ENCODE measurements around the gene AGAP3.
"Not testable (repeated sequence)": the region's sequence is repeated elsewhere in the genome, so short reads cannot be mapped to it uniquely, and the experiment has no call there.

The AGAP3 gene

DNA sequence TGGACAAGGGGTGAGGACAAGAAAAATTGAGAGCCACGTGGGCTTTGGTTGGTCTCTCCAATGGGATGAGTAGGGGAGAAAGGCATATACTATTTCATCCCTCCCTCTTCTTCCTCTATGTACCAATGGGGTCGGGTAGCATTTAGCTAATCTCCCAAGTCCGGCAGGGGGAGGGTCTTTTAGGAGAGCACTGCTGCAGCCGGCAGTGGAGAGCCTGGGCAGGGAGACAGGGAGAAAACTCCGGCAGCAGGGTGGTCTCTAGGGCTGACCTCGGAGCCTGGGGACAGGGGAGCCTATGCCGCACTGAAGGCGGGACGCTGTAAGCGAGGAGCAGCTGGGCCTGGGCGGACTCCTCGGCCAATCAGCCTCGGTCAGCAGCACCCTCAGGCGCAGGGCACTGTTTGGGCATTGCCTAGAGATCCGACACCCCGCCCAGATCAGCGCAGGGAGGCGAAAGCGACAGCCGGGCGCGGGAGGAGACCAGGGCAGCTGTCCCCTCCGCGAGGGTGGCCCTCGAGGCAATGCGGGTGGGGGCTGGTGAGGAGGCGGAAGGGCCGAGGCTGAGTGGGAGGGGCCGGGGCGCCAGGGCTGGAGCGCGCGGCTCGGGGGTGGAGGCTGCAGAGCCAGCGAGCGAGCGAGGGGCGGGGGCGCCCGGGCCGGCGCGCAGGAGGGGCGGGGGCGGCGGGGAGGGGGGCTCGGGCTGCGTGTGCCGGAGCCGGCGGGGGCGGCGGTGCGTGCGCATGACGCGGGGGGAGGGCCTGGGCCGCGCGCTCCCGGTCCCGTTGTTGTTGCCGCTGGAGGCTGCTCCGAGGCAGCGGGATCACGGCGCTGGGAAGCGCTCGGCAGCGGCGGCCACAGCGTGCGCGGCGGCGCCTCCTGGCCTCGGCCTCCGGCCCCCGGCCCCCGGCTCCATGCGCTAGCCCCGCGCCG is at the start of gene AGAP3:
Gene AGAP3, plus strand, starts transcription at position 785 of the 930 bp plus-strand sequence. CDS start 267 bp downstream, outside the sequence.
- DNase-seq (ENCODE audit: low read depth in 2 of 2): peak; percentile 49 to 59

DNA sequence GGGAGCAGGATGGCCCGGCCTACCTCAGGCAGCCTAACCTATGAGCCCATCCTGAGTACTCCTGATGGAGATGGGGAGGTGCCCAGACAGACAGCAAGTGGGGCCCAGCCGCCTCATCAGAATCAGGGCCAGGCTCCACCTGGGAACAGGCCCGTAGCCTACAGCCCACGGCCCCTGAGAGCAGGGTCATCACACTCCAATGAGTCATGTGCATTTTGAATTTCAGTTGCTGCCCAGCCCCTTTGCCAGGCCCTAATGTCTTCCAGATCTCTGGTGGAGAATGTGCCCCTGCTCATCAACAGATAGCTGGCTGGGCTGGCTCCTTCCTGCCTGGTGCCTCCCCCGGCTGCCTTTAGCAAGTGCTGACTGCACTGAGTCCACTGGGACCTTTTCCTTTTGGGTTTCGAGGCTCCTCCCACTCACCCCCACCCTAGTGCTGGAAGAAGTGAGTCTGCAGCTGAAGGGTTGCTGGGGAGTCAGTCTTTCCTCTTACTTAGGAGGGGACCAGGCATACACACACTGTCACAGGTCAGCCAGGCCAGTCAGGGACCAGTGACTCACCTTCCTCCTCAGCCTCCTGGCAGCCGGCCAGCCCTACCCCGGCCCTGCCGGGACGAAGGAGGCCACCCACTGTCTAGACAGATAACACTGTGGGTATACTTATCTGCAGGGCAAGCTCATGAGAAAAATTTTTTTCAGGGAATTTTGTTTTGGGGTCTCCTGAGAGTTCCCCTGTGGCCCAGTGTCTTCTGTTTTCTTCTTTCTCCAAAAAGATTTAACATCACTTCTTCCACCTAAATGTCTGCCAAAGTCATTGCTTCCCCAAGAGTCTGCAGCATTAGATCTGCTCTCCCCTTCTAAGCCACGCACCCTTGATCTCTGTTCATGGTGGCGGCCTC is 47.1 kb upstream of the AGAP3 start:
- DNase-seq (ENCODE audit: low read depth in 2 of 2): peak; percentile 54 to 58

DNA sequence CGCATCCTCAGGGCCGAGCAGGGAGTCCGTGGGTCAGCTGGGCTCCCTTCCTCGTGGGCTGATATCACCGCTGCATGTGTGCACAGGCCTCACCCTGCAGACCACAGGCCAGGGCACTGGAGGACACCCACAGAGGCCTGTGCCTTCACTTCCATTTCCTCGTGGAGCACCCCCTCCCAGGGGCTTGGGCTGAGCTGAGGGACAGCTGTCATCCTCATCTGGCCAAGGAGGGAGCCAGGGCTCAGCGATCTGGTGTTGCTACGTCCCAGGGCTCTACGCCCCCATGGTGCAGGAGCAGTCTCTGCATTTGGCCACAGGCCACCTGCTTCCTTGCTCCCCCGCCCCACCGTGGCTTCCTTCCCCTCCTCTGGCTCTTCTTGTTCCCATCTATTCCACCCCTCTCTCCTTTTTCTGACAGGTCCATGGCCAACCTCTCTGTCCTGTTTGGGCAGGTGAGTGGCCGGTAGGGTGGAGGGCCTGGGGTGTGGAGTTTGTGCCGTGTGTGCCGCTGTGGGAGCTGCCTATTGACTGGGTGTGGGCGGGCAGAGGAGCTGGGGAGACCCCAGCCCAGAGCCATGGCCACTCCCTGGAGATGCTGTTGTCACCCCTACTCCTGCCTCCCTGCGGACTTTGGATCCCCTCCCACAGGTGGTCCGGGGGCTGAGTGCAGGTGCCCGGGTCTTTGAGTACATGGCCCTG is 46.3 kb upstream of the AGAP3 start:
- DNase-seq (ENCODE audit: low read depth in 2 of 2): no peak

DNA sequence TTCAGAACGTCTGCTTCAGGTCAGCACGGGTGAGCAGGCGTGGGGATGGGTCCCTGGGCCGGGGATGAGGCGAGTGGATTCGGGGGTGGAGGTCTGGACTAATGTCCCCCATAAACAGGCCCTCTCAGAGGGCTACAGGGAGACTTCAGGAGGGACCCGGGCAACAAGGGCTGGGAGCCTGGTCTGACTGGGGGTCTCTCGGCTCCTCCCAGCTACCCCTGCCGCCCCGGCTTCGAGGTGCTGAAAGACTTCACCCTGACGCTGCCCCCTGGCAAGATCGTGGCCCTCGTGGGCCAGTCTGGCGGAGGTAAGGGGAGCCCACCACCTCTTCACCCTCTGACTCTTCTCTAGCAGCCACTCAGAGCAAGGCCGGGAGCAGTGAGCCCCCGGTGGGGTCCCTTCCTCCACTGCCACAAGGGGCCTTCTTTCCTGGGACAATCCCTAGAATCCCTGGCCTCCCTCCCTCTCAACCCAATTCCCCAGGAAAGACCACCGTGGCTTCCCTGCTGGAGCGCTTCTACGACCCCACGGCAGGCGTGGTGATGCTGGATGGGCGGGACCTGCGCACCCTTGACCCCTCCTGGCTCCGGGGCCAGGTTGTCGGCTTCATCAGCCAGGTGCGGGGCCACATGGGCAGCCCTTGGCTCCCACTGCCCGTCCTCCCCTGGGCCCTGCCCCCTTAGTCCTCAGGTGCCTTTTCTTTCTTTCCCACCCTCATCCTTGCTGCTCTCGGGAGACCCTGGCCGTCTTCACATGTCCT is 45.5 kb upstream of the AGAP3 start:
- no peak for DNase-seq (ENCODE audit: low read depth in 2 of 2)

DNA sequence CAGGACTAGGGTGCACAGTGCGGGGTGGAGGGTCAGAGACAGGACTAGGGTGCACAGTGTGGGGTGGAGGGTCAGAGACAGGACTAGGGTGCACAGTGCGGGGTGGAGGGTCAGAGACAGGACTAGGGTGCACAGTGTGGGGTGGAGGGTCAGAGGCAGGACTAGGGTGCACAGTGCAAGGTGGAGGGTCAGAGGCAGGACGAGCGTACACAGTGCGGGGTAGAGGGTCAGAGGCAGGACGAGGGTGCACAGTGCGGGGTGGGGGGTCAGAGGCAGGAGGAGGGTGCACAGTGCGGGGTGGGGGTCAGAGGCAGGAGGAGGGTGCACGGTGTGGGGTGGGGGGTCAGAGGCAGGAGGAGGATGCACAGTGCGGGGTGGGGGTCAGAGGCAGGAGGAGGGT is 42.8 kb upstream of the AGAP3 start:
- DNase-seq (ENCODE audit: low read depth in 2 of 2): not testable (repeated sequence)

DNA sequence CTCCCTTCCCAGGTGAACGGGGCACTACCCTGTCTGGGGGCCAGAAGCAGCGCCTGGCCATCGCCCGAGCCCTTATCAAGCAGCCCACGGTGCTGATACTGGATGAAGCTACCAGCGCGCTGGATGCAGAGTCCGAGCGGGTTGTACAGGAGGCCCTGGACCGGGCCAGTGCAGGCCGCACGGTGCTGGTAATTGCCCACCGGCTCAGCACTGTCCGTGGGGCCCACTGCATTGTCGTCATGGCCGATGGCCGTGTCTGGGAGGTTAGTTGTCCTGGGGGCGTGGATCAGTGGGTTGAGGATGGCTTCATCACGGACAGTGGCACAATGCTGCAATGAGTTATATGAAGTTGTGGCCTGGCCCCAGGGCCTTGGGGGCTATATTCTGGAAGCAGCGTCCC is 42.3 kb upstream of the AGAP3 start:
- DNase-seq (ENCODE audit: low read depth in 2 of 2): no peak

DNA sequence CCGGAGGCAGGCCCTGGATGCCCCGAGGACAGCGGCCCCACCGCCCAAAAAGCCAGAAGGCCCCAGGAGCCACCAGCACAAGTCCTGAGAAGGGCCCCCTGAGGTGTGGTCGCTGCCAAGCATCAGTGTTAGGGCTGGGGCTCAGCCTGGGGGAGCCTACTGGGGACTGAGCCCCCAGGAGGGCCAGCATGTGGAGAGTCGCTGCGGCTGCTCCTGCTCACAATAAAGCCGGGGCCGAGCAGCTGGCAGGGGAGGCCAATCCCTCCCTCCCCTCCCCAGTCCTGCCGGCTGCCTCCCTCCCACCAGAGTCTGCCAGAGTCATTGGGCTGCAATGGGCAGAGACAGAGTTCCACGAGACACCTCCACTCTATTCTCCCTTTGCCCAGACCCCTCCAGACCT is 41.0 kb upstream of the AGAP3 start:
- DNase-seq (ENCODE audit: low read depth in 2 of 2): no peak

DNA sequence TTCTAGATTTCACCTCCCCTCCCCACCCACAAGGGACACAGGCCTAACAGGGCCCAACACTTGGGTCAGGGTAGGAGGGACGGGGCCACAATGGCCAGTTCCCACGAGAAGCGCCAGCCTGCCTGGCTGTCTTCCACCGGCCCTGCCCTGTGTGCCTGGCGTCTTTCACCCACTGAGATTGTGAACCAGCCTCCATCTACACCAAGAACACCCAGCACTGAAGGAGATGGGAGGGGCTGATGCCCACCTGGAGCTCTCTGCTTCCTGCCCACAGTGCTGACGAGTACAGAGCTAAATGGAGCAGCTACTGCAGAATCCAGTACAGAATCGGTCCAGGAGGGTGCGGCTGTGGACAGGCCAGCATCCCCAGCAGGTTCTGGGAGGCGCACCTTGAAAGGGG is 40.3 kb upstream of the AGAP3 start:
- DNase-seq (ENCODE audit: low read depth in 2 of 2): no peak

DNA sequence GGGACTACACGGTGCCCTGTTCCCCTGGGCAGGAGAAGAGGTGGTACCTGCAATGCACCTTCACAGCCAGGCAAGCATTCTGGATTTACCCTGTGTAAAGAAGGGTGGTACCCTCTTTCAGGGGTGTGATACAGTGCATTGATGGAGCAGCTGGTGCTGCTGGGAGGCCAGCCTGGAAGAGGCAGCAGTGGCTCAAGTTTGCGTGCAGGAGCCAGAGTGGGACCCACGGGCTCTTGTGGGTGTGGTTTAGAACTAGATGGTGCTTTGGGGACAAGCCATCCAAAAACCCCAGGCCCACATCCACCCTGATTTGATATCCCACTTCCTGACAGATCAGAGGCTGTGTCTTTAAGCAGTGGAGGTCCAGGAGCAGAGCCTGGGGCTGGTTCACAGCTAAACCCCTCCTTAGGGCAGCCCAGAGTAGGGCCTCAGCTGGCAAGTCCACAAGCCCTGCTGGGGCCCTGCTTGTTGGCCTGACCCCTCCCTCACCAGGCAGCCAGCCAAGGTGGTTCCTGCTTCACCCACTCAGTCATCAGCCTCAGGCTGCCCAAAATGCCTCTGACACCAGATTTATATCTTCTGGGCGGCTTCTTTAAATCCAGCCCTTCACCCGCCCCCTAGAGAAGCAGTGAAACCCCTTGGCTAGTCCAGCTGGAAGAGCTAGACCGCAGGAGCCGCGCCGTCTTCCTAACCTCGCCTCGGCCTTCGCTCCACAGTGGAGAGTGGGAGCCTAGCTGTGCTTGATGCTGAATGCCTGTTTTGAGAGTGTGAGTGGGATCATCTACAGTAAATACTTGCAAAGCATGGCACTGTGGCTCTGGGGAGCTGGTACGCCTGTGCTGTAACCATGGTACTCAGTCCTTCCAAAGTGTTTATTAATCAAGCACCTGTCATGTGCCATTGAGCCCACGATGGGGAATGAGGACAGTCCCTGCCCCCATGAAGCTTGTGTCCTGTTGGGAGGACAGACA is 39.4 kb upstream of the AGAP3 start:
- no peak for DNase-seq (ENCODE audit: low read depth in 2 of 2)

GRCh38 chr7:151047976-151048815 is 38.1 kb upstream of the AGAP3 start, which contains the start of gene ASIC3:
TSS of gene ASIC3 (plus strand) at chr7:151048531. CDS start at chr7:151048886, 355 bp downstream.
- DNase-seq (ENCODE audit: low read depth in 2 of 2): no peak

GRCh38 chr7:151048911-151049463 is 37.3 kb upstream of the AGAP3 start:
- no peak for DNase-seq (ENCODE audit: low read depth in 2 of 2)

DNA sequence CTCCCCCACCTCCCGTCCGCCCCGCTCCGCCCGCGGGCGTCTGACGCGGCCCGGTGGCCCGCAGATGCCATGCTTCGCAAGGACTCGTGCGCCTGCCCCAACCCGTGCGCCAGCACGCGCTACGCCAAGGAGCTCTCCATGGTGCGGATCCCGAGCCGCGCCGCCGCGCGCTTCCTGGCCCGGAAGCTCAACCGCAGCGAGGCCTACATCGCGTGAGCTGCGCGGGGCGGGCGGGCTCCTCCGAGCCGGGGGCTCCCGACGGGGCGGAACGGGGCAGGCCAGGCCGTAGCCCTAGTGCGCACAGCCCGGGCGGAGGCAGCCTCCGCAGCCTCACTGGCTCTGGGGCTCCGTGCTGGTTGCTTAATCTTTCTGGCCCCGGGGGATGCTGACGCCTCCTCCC is 35.2 kb upstream of the AGAP3 start:
- DNase-seq (ENCODE audit: low read depth in 2 of 2): peak in 1 of 2 donors; percentile 49

DNA sequence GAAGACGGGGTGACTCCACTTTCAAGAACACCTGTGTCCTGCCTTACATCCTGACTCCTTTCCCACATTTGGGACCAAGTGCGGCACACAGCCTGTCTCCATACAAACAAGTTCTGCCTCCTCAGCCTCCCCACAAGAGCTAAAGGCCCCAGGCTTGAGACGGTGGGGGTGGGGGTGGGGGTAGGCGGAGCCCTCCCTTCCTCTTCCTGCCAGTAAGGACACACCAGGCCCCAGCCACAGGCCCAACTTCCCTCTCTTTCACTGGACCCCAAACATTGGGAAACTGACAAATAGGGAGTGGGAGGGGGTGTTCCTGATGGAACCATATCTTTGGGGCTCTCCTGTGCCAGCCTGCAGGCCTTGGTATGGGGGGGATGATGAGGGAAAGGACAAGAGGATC is 33.2 kb upstream of the AGAP3 start:
- no peak for DNase-seq (ENCODE audit: low read depth in 2 of 2)

DNA sequence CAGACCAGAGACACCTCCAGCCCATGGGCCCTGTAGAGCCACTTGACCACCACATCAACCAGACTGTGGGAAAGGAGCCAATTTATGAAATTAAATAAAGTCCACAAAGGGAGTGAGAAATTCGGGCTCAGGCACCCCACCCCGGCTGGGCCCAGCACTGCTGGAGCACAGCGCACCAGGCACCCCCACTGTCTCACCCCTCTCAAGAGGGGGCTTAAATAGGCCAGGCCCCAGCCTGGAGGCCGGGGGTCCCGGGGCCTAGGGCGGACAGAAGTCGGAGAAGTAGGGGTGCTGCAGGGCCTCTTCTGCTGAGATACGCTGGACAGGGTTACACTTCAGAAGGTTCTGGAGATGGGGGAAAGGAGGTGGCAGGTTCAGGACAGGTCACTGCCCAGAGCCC is 32.5 kb upstream of the AGAP3 start:
- DNase-seq (ENCODE audit: low read depth in 2 of 2): no peak

DNA sequence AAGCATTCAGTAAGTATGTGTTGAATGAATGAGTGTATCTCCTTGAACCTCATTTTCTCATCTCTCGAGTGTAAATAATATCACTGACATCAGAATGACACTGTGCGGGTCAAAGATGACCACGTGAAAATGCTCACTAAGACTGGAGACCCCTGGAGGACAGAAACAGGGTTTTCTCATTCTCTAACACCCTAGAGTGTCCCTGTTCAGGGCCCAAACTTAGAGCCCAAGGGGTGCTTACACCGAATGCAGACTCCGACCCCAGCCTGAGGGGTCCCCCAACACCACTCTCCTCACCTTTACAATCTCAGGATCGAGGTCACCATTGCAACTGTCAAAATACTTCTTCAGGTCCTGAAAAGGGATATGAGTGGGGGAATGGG is 30.0 kb upstream of the AGAP3 start:
- no peak for DNase-seq (ENCODE audit: low read depth in 2 of 2)

- DNase-seq (ENCODE audit: low read depth in 2 of 2): no peak
Observed at GRCh38 chr7:151056666-151057505, 29.4 kb upstream of the AGAP3 start.

DNA sequence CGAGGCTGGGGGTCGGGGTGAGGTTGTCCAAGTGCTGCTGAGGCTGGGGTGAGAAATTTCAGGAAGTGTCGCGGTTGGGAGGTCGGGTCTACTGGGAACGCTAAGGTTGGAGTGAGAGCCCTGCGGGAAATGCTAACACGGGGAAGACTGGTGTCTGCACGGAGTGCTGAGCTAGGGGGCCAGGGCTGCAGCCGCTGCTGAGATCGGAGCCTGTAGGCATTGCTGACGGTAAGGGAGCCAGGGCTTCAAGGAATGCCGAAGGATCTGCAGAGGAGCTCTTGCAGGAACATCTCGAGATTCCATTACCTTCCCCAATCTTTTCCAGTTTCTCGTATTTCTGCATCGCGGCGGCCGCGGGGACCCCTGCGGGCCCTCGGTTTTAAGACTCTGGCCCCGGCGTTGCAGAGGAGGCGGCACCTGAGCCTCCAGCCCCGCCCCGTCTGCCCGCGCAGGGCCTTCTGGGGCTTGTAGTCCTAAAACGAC is 28.7 kb upstream of the AGAP3 start, which contains the start of gene CDK5:
Gene CDK5, minus strand, starts transcription at position 392 of the 483 bp plus-strand sequence. Its CDS starts 49 bp downstream, at position 343.
- no peak for DNase-seq (ENCODE audit: low read depth in 2 of 2)

All from stimulated activated CD4-positive, alpha-beta T cell treated with anti-CD3 and anti-CD28 coated beads, Interleukin-1b, Interleukin-23, amount 100 ng/mL, for 4 hours (primary cell).